Heart left ventricle (tissue), 16 donors: ENCODE results near the gene DROSHA. TPM values are rescaled to one million over a fixed set of nuclear protein-coding genes. Genes with fewer than 3 reads are reported as not detected.

Experiments used
- ATAC-seq, 4 donors: fragments of 200-7000 bp; cut with Tn5 transposase; one replicate each; pipeline ENCODE4 v1.9.1; 2020 to 2022; ENCODE audit warnings: moderate library complexity in 4 of 4, mild to moderate bottlenecking in 3 of 4, moderate number of reproducible peaks in 1 of 4
- DNase-seq, 5 donors: peaks; one replicate each; pipeline ENCODE4 v3.0.0-alpha.2; 2020
- H3K27ac ChIP-seq, 12 donors: fragments of 200-600 bp; sonication (generic) in 4 of 12; one replicate each; pipeline versions ENCODE4 v1.5.0 to v1.8.0; 2016 to 2022; ENCODE audit warnings: mild to moderate bottlenecking in 2 of 12
- H3K27me3 ChIP-seq, 9 donors: fragments of 200-600 bp; sonication (generic) in 2 of 9; one replicate each; pipeline versions ENCODE4 v1.5.1 to v1.8.0; 2016 to 2022; ENCODE audit warnings: mild to moderate bottlenecking in 3 of 9
- H3K36me3 ChIP-seq, 9 donors: fragments of 200-600 bp; sonication (generic) in 2 of 9; one replicate each; pipeline versions ENCODE4 v1.5.0 to v1.8.0; 2018 to 2022; ENCODE audit warnings: mild to moderate bottlenecking in 2 of 9
- H3K4me1 ChIP-seq, 12 donors: fragments of 200-600 bp; sonication (generic) in 4 of 12; one replicate each; pipeline versions ENCODE4 v1.5.0 to v1.8.0; 2016 to 2022; ENCODE audit warnings: mild to moderate bottlenecking in 3 of 12
- H3K4me3 ChIP-seq, 12 donors: fragments of 200-600 bp; sonication (generic) in 4 of 12; one replicate each; pipeline versions ENCODE4 v1.5.0 to v1.8.0; 2017 to 2022; ENCODE audit warnings: mild to moderate bottlenecking in 9 of 12, moderate library complexity in 4 of 12
- H3K9me3 ChIP-seq, 12 donors: fragments of 200-600 bp; sonication (generic) in 4 of 12; one replicate each; pipeline versions ENCODE4 v1.5.0 to v1.8.0; 2016 to 2022; ENCODE audit warnings: mild to moderate bottlenecking in 1 of 12
- POLR2A ChIP-seq, 2 donors: fragments of 450-650 bp; IDR thresholded peaks; one replicate each; pipeline ENCODE4 v1.6.1; 2017; ENCODE audit warnings: antibody characterized with exemption in 2 of 2, mild to moderate bottlenecking in 2 of 2, moderate library complexity in 2 of 2
- WGBS, 4 donors: extraction: QIAGEN DNeasy Blood & Tissue Kit in 2 of 4; methylation state at CpG; one replicate each; pipeline versions ENCODE4 v1.1.5 to v1.1.7; 2013 to 2018; 5-methylcytosine and 5-hydroxymethylcytosine counted together
- intact Hi-C, 10 donors: fragments of 100-400 bp; cut with DNase I; formaldehyde crosslinking; loops; one replicate each; pipeline versions ENCODE4 v1.11.1 to v1.14.2; 2022
- long read RNA-seq, 3 donors: library from polyadenylated mRNA; unstranded; transcript quantifications; one replicate each; pipeline ENCODE4 v2.0.0, GENCODE V29; 2020 to 2021
- polyA plus RNA-seq, 2 donors: library from polyadenylated mRNA; stranded (reverse); fragments of 200-250 nt; gene quantifications; one replicate each; pipeline ENCODE4 v1.2.3, GENCODE V29; 2013
- total RNA-seq, 9 donors: library from RNA; depleted of rRNA in 2 of 9; stranded (reverse); fragments of >200 nt in 2 of 9; fragmentation: NEBNext Ultra II Directional in 3 of 9; extraction: Animal tissue kit (Norgen Biotek cat#: 25700) in 3 of 9; gene quantifications; one replicate each; pipeline versions ENCODE4 v1.1.0 to v1.2.4, GENCODE V29; 2016 to 2023
- TF ChIP-seq, protein P1 (sequence below), 12 donors: fragments of 200-600 bp; sonication (generic) in 4 of 12; IDR thresholded peaks; one replicate each; pipeline versions ENCODE4 v1.5.0 to v1.8.0; 2018 to 2022; ENCODE audit warnings: antibody characterized with exemption in 12 of 12, mild to moderate bottlenecking in 5 of 12
- donor health status: ischemic (EF 13 %, LVEDD 7.1; RV severe dilation, severe dysfunction).
- donor health status: healthy with polysubstance abuse.
- donor health status: DM: no; HTN: yes; CAD: no.
- donor health status: DM: no; HTN: no; CAD: no.
- donor health status: ischemic (EF 25% LVEDD 6.9; RV normal size, moderate dysfunction).
- donor health status: ischemic (EF 25% LVEDD 5.7; RV mildly dilated, moderate dysfunction).
- donor health status: healthy.
- donor health status: DM: yes; HTN: yes; CAD: no.
- donor health status: ischemic (EF 35%, LVEDD 5.7; RV mildly dilated, moderate dysfunction).
- donor health status: nonischemic (EF 11% LVEDD 7.7; RV severe dilation, severe dysfunction).
- donor health status: DM: yes; HTN: yes; CAD: no.
- donor health status: PGD.
- donor health status: ischemic (EF 29% LVEDD 5.4; RV normal size, mild dysfunction).
- donor health status: nonischemic (EF 23%, LVEDD 6.1; RV moderate dilation, normal function).

Gene DROSHA, protein sequence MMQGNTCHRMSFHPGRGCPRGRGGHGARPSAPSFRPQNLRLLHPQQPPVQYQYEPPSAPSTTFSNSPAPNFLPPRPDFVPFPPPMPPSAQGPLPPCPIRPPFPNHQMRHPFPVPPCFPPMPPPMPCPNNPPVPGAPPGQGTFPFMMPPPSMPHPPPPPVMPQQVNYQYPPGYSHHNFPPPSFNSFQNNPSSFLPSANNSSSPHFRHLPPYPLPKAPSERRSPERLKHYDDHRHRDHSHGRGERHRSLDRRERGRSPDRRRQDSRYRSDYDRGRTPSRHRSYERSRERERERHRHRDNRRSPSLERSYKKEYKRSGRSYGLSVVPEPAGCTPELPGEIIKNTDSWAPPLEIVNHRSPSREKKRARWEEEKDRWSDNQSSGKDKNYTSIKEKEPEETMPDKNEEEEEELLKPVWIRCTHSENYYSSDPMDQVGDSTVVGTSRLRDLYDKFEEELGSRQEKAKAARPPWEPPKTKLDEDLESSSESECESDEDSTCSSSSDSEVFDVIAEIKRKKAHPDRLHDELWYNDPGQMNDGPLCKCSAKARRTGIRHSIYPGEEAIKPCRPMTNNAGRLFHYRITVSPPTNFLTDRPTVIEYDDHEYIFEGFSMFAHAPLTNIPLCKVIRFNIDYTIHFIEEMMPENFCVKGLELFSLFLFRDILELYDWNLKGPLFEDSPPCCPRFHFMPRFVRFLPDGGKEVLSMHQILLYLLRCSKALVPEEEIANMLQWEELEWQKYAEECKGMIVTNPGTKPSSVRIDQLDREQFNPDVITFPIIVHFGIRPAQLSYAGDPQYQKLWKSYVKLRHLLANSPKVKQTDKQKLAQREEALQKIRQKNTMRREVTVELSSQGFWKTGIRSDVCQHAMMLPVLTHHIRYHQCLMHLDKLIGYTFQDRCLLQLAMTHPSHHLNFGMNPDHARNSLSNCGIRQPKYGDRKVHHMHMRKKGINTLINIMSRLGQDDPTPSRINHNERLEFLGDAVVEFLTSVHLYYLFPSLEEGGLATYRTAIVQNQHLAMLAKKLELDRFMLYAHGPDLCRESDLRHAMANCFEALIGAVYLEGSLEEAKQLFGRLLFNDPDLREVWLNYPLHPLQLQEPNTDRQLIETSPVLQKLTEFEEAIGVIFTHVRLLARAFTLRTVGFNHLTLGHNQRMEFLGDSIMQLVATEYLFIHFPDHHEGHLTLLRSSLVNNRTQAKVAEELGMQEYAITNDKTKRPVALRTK (N-terminal part only)
- total RNA-seq (10 to 100 TPM; 19.3 to 55.6 (median 33.2) TPM), polyA plus RNA-seq (10 to 100 TPM; 25.5 to 37.3 TPM)
- long read RNA-seq, donor 1, partial matches to known transcripts: 13 of 17 reads
- long read RNA-seq, donor 1, other reads (novel, unspliced or antisense): 4 of 17 reads
- long read RNA-seq, donor 2, full-length matches to known transcripts: 2 of 52 reads
- long read RNA-seq, donor 2, partial matches to known transcripts: 34 of 52 reads
- long read RNA-seq, donor 2, other reads (novel, unspliced or antisense): 16 of 52 reads
- long read RNA-seq, donor 3, full-length matches to known transcripts: 1 of 31 reads
- long read RNA-seq, donor 3, partial matches to known transcripts: 21 of 31 reads
- long read RNA-seq, donor 3, other reads (novel, unspliced or antisense): 9 of 31 reads

DNA sequence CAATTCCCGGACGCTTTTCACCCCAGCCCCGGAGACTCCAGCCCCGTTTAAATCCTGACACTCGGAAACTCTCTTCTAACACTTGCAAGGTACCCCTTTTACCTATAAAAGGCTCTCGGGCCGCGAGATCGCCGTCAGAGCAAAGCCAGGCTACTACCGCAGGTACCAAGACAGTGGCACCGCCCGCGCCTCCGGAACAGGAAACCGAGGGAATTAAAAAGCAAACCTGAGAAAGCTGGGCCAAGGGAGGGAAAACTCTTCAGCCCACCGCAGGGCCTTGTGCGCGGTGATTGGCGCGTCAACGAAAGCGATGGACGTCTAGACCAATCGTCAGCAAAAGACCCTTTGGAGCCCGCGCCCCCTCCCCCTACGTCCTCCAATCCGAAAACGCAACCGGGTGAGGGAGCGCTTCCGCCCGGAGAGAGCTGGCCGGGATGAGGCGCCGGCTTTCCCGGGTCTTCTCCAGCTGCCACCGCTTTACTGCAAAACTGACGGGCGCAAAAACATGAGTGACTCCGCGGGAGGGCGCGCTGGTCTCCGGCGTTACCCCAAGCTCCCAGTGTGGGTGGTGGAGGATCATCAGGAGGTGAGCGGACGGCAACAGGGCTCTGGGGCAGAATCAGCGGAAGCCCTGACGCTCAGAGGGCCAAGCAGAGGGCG lies at the start of gene DROSHA, which contains the start of gene C5orf22:
TSS of gene DROSHA (minus strand) at position 206 of the 660 bp plus-strand sequence. CDS start 3,034 bp downstream, outside the sequence.
TSS of gene C5orf22 (plus strand) at position 414 of the 660 bp plus-strand sequence. CDS start at position 506, 92 bp downstream.
- Histone ChIP-seq H3K9me3 (no peaks in the 10 kb centered on the region), H3K36me3 (peaks cover 0 to 59% (median 49%) of the 10 kb centered on the region in 9 donors), H3K27ac (peak within 1 kb of the TSS in 11 of 12 donors; percentile 65 to 85 (median 75)), H3K27me3 (no peaks in the 10 kb centered on the region), H3K4me1 (peaks cover 8 to 32% (median 26%) of the 10 kb centered on the region in 12 donors), H3K4me3 (peak within 1 kb of the TSS; percentile 47 to 94 (median 82))
- TF ChIP-seq, protein P1, sequence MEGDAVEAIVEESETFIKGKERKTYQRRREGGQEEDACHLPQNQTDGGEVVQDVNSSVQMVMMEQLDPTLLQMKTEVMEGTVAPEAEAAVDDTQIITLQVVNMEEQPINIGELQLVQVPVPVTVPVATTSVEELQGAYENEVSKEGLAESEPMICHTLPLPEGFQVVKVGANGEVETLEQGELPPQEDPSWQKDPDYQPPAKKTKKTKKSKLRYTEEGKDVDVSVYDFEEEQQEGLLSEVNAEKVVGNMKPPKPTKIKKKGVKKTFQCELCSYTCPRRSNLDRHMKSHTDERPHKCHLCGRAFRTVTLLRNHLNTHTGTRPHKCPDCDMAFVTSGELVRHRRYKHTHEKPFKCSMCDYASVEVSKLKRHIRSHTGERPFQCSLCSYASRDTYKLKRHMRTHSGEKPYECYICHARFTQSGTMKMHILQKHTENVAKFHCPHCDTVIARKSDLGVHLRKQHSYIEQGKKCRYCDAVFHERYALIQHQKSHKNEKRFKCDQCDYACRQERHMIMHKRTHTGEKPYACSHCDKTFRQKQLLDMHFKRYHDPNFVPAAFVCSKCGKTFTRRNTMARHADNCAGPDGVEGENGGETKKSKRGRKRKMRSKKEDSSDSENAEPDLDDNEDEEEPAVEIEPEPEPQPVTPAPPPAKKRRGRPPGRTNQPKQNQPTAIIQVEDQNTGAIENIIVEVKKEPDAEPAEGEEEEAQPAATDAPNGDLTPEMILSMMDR (IDR thresholded peaks at IDR 0.05): peak in 6 of 12 donors; percentile 9 to 32 (median 17)
- TF ChIP-seq POLR2A (IDR thresholded peaks at IDR 0.05): peak in 1 of 2 donors; percentile 80
- ATAC-seq (peak; percentile 99), DNase-seq (peak; percentile 96 to 97 (median 96))
- intact Hi-C loops: no loop called here
- 0 to 1% (median 0%) methylated on average over 32 to 52 of the region's 52 CpGs for WGBS, 4 donors

DNA sequence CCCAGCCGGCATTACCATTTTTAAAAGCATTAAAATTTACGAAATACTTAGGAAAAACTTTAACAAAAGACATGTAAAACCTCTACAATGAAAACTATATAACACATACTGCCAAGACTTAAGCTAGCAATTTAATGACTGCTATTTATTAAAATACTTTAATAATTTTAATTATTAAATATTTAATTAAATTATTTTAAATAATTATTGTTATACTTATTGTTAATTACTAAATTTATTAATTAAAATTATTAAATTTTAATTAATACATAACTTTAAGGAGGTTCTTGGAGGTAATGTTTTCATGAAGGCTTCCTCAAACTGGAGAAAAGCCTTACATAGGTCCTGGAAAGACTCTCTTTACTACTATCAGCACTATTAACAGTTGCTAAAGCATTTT lies 47.7 kb upstream of the DROSHA start:
- DNase-seq (no peak), ATAC-seq (no peak)
- H3K27ac ChIP-seq: no peak overlapping the region
- H3K4me1 ChIP-seq: no peaks in the 10 kb centered on the region
- no peaks in the 10 kb centered on the region for H3K27me3 ChIP-seq
- no peak overlapping the region for H3K4me3 ChIP-seq
- WGBS, 4 donors: 89 to 96% (median 95%) methylated on average over 2 of the region's 2 CpGs
- no peaks in the 10 kb centered on the region for H3K36me3 ChIP-seq
- H3K9me3 ChIP-seq: peaks cover 0 to 4% (median 0%) of the 10 kb centered on the region in 12 donors
- TF ChIP-seq POLR2A (IDR thresholded peaks at IDR 0.05): no peak
- TF ChIP-seq, protein P1 (IDR thresholded peaks at IDR 0.05): no peak
- intact Hi-C loops: no loop called here

DNA sequence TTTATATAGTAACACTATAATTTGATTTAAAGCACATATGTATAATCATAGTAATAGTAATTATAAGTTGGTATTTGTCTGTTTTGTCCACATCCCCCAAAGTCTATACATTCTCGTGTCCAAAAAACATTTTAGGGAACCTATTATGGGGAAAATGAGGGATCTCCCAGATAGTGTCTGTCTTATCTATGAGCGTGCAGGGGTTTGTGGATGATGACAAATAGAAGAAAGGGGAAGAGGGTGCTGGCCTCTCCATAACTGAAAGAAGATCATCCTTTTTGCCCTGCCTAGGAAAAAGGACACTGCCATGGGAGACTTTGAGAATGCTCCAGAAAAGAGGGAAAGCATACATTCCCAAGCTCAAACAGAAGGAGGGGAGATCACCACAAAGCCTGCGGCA lies 45.5 kb upstream of the DROSHA start:
- Histone ChIP-seq H3K27ac (no peak overlapping the region), H3K9me3 (no peaks in the 10 kb centered on the region), H3K27me3 (no peaks in the 10 kb centered on the region), H3K36me3 (no peaks in the 10 kb centered on the region), H3K4me1 (no peaks in the 10 kb centered on the region), H3K4me3 (no peak overlapping the region)
- no peak for ATAC-seq
- intact Hi-C loops: no loop called here
- 81 to 87% (median 84%) methylated on average over 3 of the region's 3 CpGs for WGBS, 4 donors
- TF ChIP-seq POLR2A (IDR thresholded peaks at IDR 0.05): no peak
- DNase-seq: no peak
